ENCODE results near the gene TCIRG1.

TCIRG1 gene

GRCh38 chr11:68007498-68008380 lies 31.1 kb upstream of the TCIRG1 start:
- no peak for DNase-seq

GRCh38 chr11:68008381-68009337 lies 30.2 kb upstream of the TCIRG1 start:
- no peak for DNase-seq

DNA sequence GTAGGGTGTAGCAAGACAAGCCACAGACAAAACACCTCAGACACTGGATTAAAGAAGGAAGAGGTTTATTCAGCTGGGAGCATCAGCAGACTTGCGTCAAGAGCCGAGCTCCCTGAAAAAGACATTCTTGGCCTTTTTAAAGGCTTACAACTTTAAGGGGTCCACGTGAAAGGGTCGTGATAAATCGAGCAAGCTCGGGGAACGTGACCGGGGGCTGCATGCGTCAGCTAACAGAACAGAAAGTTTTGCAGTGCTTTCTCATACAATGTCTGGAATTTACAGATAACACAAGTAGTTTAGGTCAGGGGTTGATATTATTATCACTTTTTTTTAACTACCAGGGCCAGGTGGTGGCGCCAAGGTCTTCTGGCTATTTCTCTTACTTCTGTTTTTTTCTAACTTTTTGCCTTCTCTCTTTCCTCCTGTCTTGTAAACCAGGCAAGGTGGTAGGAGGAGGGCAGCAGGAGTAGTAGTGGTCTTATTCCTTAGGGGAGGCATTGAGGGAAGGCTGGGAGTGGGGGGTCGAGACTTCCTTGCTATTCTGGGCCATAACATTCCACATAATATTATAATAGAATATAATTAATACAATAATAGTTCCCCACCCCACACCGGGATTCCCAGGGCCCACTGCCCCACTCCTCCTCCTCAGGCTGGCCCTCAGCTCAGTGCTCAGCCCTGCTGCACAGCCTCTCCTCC lies 29.3 kb upstream of the TCIRG1 start:
- DNase-seq, result no peak

GRCh38 chr11:68010090-68011041 lies 28.5 kb upstream of the TCIRG1 start, which contains the start of gene ALDH3B1:
TSS of gene ALDH3B1 (plus strand) at chr11:68010327. CDS start at chr11:68015298, 4,971 bp downstream.
- DNase-seq, result no peak

- no peak for DNase-seq
Observed at GRCh38 chr11:68011051-68011943, 27.5 kb upstream of the TCIRG1 start.

GRCh38 chr11:68012044-68012842 lies 26.6 kb upstream of the TCIRG1 start:
- DNase-seq, result no peak

DNA sequence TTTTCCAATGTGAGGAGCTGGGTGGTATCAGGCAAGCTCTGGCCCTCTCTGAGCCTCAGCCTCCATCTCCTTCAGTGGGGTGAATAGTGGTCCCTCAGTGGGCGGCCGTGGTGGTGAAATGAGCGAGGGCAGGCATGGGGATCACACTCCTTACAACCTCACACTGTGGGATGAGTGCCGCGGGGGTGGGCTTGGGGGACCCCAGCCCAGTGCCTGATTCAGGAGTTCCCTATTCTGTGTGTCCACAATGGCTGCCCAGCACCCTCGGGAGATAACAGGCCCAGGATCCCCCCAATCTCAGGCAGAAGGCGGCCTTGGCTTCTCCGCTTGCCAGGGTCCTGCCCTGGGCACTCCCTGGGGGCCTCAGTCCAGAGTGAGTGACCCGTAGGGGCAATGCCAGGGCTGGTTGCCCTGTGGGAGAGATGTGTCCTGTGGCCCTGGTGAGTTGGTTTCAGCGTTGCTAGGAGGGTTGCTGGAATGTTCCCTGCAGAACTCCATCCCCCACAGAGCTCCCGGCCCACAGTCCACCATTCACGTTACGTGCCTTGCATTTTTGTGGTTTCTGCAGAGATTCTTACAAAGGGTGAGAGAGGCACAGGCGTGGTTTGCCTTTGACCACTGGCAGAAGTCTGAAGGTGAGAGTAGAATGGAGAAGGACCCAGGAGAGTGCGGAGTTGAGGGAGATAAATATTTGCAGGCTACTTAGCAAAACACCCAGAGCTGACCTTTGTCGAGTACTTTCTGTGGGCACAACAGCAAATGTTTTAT lies 25.8 kb upstream of the TCIRG1 start:
- DNase-seq, result no peak

- no peak for DNase-seq
Observed at GRCh38 chr11:68013611-68014156, 25.1 kb upstream of the TCIRG1 start.

- no peak for DNase-seq
Observed at GRCh38 chr11:68014157-68014946, 24.5 kb upstream of the TCIRG1 start.

DNA sequence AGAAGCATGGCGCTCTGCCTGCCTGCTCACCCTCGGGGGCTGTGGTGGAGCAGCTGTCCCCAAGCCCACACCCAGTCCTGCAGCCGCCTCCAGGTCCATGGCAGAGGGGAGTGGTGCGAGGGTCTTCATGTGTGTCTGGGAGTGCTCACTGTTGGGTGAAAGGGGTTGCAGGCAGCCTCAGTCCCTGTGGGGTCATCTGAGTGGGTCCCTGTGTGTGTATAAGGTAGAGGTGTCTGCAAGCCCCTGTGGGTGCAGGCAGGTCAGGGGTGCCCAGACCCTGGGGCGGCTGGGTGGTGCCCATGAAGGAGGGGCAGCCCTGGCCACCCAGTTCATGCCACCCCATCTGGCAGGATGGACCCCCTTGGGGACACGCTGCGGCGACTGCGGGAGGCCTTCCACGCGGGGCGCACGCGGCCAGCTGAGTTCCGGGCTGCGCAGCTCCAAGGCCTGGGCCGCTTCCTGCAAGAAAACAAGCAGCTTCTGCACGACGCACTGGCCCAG lies 23.8 kb upstream of the TCIRG1 start:
- no peak for DNase-seq

DNA sequence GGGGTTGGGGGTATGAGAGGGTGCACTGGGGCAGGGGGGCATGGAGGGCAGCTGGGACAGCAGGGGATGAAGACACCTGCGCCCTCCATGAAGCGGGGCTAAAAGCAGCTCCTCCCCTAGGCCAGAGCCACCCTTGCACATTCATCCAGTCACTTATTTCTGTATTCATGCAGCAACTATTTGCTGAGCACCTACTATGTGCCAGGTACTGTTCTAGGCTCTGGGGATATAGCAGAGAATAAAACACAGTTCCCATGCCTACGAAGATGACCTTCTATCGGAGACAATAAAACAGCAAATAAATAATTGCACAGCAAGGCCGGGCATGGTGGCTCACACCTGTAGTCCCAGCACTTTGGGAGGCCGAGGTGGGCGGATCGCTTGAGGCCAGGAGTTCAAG lies 23.4 kb upstream of the TCIRG1 start:
- DNase-seq, result no peak

DNA sequence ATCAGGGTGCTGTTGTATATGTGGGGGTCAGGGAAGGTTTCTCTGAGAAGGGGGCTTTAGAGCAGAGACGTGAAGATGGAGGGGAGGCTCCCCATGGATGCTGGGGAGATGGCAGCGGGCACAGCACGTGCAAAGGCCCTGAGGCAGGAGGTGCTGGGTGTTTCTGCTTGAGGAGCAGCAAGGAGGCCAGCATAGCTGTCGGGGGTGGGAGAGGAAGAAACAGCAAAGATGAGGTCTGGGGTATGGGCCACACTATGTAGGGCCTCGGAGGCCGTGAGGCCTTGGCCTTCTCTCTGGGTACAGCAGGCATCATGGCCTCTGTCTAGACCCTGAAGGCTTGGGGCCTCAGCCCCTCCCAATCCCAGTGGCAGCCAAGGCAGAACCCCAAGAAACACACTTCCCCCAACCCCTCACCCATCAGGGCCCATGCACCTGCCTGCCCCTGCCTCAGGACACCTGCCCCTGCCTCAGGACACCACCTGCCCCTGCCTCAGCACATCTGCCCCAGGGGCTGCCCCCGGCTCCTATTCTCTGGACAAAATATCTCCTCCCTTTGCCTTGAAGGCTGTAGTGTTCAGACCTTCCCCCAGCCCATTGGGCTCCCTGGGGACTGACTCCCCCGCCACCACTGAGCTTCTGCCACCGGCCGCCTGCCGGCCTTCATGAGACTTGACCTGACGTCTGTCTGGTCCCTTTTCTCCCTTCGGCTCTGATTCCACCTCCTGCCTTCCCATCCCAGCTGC lies 22.5 kb upstream of the TCIRG1 start:
- no peak for DNase-seq

- DNase-seq, result no peak
Observed at GRCh38 chr11:68016904-68017817, 21.7 kb upstream of the TCIRG1 start.

DNA sequence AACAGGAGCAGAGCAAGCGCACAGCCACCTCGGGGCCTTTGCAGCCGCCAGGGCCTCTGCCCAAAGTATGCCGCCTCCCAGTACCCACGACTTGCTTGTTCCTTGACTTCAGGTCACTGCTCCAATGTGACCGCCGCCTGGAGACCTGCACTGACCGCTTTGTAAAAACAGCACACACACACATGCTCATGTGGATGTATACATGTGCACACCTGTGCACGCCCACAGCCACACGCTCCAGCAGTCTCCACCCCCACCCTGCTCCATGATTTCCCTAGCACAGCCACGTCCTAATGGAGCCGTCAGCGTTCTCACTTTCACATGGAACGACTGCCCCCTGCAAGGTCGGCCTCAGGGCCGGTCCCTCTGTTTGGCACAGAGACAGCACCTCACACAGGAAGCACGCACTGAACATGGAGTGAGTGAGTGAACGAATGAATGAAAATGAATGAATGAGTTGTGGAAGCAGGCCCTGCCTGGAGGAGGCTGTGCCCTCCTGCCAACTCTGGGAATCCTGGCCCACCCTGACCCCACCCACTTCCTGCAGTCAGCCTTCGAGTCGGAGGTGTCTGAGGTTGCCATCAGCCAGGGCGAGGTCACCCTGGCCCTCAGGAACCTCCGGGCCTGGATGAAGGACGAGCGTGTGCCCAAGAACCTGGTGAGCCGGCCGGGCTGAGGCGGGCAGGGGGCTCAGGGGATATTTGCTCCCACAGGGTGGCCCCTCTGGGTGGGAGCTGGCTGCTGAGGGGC lies 20.7 kb upstream of the TCIRG1 start:
- no peak for DNase-seq

- DNase-seq, result no peak
Observed at GRCh38 chr11:68018730-68019190, 20.1 kb upstream of the TCIRG1 start.
